Coronary artery (tissue), 2 donors: Measurements from ENCODE around the gene CLIC3.

ENCODE experiments used
- DNase-seq: peaks from one replicate; pipeline ENCODE4 v3.0.0-alpha.2; 2017; ENCODE audit warnings: low spot score
- H3K27ac ChIP-seq, 2 donors: fragments of 200-600 bp; sonication (generic); one replicate each; pipeline ENCODE4 v1.5.1; 2016 to 2019
- H3K4me3 ChIP-seq: fragments of 200-600 bp; sonication (generic); 2 replicates; pipeline ENCODE4 v1.5.1; 2016; ENCODE audit warnings: mild to moderate bottlenecking, moderate library complexity
- TF ChIP-seq, protein P1 (sequence below): fragments of 200-600 bp; sonication (generic); IDR thresholded peaks from one replicate; pipeline ENCODE4 v1.5.1; 2019; ENCODE audit warnings: antibody characterized with exemption

Gene CLIC3

DNA sequence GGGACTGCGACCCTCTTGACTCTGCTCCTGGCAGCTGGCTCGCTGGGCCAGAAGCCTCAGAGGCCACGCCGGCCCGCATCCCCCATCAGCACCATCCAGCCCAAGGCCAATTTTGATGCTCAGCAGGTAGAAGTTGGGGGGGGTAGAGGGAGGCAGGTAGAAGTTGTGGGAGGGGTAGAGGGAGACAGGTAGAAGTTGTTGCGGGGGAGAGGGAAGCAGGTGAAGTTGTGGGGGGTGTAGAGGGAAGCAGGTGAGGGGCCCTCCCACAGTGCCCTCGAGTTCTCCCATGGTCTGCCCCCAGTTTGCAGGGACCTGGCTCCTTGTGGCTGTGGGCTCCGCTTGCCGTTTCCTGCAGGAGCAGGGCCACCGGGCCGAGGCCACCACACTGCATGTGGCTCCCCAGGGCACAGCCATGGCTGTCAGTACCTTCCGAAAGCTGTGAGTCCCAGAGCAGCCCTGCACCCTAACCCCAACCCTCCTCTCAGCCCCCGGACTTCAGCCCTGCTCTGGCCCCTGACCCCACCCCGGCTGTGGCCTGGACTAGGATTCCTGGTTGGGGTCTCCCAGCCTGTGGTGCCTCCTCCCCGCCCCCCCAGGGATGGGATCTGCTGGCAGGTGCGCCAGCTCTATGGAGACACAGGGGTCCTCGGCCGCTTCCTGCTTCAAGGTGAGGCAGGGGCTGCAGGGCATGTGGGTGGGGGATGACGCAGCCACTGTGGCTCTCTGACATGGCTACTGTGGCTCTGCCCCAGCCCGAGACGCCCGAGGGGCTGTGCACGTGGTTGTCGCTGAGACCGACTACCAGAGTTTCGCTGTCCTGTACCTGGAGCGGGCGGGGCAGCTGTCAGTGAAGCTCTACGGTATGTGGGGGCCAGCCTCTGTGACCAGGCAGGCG, 50.8 kb downstream of the CLIC3 start:
- Histone ChIP-seq H3K4me3 (no peak overlapping the region), H3K27ac (no peak overlapping the region)
- DNase-seq, result no peak
- TF ChIP-seq, protein P1, sequence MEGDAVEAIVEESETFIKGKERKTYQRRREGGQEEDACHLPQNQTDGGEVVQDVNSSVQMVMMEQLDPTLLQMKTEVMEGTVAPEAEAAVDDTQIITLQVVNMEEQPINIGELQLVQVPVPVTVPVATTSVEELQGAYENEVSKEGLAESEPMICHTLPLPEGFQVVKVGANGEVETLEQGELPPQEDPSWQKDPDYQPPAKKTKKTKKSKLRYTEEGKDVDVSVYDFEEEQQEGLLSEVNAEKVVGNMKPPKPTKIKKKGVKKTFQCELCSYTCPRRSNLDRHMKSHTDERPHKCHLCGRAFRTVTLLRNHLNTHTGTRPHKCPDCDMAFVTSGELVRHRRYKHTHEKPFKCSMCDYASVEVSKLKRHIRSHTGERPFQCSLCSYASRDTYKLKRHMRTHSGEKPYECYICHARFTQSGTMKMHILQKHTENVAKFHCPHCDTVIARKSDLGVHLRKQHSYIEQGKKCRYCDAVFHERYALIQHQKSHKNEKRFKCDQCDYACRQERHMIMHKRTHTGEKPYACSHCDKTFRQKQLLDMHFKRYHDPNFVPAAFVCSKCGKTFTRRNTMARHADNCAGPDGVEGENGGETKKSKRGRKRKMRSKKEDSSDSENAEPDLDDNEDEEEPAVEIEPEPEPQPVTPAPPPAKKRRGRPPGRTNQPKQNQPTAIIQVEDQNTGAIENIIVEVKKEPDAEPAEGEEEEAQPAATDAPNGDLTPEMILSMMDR, result no peak
